Peyer's patch (tissue), 4 donors: ENCODE data around the gene MAPKBP1. TPM values are rescaled to one million over a fixed set of nuclear protein-coding genes. Genes with fewer than 3 reads are reported as not detected.

Experiments
- DNase-seq, 3 donors: peaks; one replicate each; pipeline ENCODE4 v3.0.0-alpha.2; 2017 to 2019
- H3K27ac ChIP-seq, 4 donors: fragments of 200-600 bp; sonication (generic); one replicate each; pipeline ENCODE4 v1.5.1; 2016 to 2019
- H3K27me3 ChIP-seq, 2 donors: fragments of 200-600 bp; sonication (generic); one replicate each; pipeline ENCODE4 v1.5.1; 2019
- H3K36me3 ChIP-seq, 3 donors: fragments of 200-600 bp; sonication (generic); one replicate each; pipeline ENCODE4 v1.5.1; 2016 to 2019
- H3K4me1 ChIP-seq, 4 donors: fragments of 200-600 bp; sonication (generic); one replicate each; pipeline ENCODE4 v1.5.1; 2016 to 2019
- H3K4me3 ChIP-seq, 4 donors: fragments of 200-600 bp; sonication (generic); 1 replicate in 3 of 4; 2 replicates in 1 of 4; pipeline ENCODE4 v1.5.1; 2016 to 2019; ENCODE audit warnings: mild to moderate bottlenecking in 1 of 4
- H3K9me3 ChIP-seq, 4 donors: fragments of 200-600 bp; sonication (generic); one replicate each; pipeline ENCODE4 v1.5.1; 2016 to 2019; ENCODE audit warnings: mild to moderate bottlenecking in 1 of 4
- POLR2A ChIP-seq, 2 donors: fragments of 450-650 bp; IDR thresholded peaks; one replicate each; pipeline ENCODE4 v1.5.1; 2017; ENCODE audit warnings: antibody characterized with exemption in 2 of 2, mild to moderate bottlenecking in 2 of 2, moderate library complexity in 2 of 2
- total RNA-seq, 4 donors: library from RNA; depleted of rRNA; stranded (reverse); fragments of >200 nt; gene quantifications; one replicate each; pipeline ENCODE4 v1.1.0, GENCODE V29; 2016
- TF ChIP-seq, protein P1 (sequence below), 6 experiments: fragments of 450-650 bp in 4 of 6; fragments of 200-600 bp in 2 of 6; sonication (generic) in 1 of 6; IDR thresholded peaks; one replicate each; pipeline ENCODE4 v1.5.1; 2017 to 2019; ENCODE audit warnings: antibody characterized with exemption in 6 of 6, mild to moderate bottlenecking in 3 of 6, moderate library complexity in 1 of 6

MAPKBP1 gene
- total RNA-seq, 4 donors from 2014 or later, result 29.7 to 69.8 (median 48.7) TPM

DNA sequence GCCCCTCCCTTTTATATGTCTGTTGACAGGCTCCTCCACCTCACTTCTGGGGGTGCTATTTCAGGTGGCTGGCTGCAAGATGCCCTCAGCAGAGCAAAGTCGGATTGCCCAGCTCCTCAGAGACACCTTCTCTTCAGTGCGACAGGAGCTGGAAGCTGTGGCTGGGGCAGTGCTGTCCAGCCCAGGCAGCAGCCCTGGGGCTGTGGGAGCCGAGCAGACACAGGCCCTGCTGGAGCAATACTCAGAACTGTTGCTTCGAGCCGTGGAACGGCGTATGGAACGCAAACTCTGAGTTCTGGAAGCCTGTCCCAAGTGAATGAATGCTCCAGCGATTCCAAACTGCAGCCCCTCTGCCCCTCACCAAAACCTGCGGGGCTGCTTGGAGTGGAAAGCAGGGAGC lies 50.9 kb downstream of the MAPKBP1 start:
- no peaks in the 10 kb centered on the region for H3K27me3 ChIP-seq
- no peak overlapping the region for H3K4me3 ChIP-seq
- H3K4me1 ChIP-seq, result peaks cover 5 to 16% (median 6%) of the 10 kb centered on the region in 4 donors
- no peak for DNase-seq
- TF ChIP-seq, protein P1, sequence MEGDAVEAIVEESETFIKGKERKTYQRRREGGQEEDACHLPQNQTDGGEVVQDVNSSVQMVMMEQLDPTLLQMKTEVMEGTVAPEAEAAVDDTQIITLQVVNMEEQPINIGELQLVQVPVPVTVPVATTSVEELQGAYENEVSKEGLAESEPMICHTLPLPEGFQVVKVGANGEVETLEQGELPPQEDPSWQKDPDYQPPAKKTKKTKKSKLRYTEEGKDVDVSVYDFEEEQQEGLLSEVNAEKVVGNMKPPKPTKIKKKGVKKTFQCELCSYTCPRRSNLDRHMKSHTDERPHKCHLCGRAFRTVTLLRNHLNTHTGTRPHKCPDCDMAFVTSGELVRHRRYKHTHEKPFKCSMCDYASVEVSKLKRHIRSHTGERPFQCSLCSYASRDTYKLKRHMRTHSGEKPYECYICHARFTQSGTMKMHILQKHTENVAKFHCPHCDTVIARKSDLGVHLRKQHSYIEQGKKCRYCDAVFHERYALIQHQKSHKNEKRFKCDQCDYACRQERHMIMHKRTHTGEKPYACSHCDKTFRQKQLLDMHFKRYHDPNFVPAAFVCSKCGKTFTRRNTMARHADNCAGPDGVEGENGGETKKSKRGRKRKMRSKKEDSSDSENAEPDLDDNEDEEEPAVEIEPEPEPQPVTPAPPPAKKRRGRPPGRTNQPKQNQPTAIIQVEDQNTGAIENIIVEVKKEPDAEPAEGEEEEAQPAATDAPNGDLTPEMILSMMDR (IDR thresholded peaks at IDR 0.05), result no peak
- TF ChIP-seq POLR2A (IDR thresholded peaks at IDR 0.05), result no peak
- peaks cover 0 to 45% (median 0%) of the 10 kb centered on the region in 3 donors for H3K36me3 ChIP-seq
- no peaks in the 10 kb centered on the region for H3K9me3 ChIP-seq
- H3K27ac ChIP-seq, result no peak overlapping the region

DNA sequence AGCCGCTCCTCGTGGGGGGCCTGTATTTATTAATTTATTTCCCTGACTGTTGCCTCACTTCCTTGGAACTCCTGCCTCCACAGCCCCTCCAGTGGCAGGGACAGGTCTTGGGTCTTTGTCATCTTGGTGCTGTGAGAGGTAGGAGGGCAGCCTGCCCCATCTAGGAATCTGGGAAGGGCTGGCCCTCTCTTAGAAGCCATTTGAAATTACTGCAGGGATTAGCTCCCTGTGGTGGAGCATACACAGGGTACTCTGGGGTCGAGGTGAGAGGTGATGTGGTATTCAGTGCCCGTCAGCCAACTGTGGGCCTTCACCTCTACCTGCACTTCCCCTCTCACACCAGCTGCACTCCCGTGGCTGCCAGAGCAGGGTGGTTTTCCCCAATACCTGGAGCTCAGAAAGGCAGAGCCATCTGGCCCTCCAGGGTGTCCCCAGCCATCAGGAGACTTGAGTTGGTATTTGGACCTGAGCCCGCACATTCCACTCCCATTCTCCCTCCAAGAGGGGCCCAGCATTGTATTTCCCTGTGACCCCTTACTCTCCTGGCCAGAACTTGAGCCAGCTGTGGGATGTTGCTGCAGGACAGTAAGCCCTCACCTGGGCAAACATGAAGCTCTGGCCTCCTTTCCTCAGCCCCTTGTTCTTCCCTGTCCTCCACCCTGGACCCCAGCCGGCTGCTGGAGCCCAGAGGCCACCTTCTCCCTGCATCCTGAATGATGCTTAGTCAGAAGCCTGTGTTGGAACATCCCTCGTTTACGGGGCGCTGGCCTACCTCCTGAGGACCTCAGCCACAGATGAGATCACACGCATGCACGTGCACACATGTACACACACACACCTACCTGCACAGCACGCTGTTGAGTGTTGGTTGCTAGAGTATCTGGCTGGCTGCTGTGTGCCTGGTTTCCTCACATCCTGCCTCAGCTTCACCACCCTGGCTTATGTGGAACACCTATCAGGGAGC lies 51.6 kb downstream of the MAPKBP1 start:
- Histone ChIP-seq H3K4me1 (peaks cover 5 to 16% (median 6%) of the 10 kb centered on the region in 4 donors), H3K9me3 (no peaks in the 10 kb centered on the region), H3K4me3 (no peak overlapping the region), H3K27me3 (no peaks in the 10 kb centered on the region), H3K36me3 (peaks cover 0 to 38% (median 0%) of the 10 kb centered on the region in 3 donors), H3K27ac (no peak overlapping the region)
- no peak for DNase-seq
- no peak for TF ChIP-seq POLR2A (IDR thresholded peaks at IDR 0.05)
- TF ChIP-seq, protein P1 (IDR thresholded peaks at IDR 0.05), result no peak

DNA sequence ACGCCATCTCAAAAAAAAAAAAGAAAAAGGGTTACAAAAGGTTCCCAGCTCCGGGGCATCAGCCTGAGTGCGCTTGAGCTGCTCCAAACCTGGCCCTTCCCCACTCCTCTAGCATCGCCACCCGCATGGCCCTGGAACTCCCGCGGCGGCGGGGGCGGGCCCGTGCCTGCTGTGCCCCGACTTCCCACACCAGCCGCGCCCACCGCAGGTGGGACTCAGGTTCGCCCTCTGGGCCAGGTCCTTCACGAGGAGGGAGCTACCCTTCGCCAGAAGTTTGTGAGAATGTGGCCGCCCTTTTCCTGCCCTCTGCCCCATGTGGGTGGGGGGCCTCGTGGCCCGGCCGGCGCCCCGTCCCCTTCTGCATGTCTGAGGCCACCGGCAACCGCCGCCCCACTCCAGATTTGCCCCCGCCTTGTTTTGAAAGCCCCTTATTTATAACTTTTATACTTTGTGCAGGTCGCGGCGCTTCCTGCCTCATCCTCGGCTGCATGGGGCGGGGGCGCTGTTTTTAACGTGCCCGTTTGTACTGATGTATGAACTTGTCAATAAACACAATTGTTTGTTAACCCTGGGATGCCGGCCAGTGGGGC lies 53.1 kb downstream of the MAPKBP1 start:
- peak overlapping the region; percentile 67 to 98 (median 81) for H3K4me3 ChIP-seq
- H3K4me1 ChIP-seq, result peaks cover 5 to 16% (median 8%) of the 10 kb centered on the region in 4 donors
- DNase-seq, result peak; percentile 29 to 66 (median 59)
- peaks cover 0 to 31% (median 0%) of the 10 kb centered on the region in 3 donors for H3K36me3 ChIP-seq
- H3K27ac ChIP-seq, result peak overlapping the region in 3 of 4 donors; percentile 82 to 92 (median 86)
- TF ChIP-seq, protein P1 (IDR thresholded peaks at IDR 0.05), result no peak
- no peak for TF ChIP-seq POLR2A (IDR thresholded peaks at IDR 0.05)
- no peaks in the 10 kb centered on the region for H3K27me3 ChIP-seq
- H3K9me3 ChIP-seq, result no peaks in the 10 kb centered on the region

DNA sequence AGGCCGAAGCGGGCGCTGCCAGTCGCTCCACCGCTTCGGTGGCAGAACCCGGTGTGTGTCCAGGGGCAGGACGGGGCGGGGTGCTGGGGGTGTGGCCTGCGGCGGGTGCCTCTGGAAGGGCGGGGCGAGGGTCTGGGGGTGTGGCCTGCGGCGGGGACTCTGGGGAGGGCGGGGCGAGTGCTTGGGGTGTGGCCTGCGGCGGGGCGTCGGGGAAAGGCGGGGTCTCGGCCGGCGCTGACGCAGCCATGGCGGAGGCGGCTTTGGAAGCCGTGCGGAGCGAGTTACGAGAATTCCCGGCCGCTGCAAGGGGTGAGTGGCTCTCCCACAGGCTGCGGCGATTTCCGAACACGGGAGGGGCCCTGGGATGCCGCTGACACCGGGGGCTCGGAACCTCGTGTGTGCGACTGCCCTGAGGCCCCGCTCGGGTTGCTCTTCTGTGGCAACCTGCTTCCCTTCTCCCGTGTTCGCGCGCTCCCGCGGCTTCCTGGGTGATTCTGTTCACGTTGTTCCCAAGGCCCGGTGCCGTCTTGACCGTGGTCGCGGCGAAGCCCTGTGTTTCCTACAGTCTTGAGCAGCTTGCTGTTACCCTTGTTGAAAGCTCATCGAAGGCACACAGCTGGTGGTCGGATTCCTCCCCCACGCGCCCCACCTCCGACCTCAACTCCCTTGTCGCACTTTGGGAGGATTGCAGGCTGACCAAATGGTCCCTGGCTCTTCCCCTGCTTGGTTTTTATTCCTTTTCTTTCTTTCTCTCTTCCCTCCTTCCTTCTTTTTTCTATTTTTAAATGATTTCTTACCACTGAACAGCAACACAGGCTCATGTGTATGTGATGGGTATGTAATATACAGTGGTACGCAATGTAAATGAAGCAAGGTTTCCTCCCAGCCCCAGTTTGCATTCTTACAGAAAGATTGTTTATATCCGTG lies 53.9 kb downstream of the MAPKBP1 start, which contains the start of gene JMJD7:
Gene JMJD7 (plus strand): TSS at position 213 of the 927 bp plus-strand sequence. CDS start 33 bp downstream, at position 246.
- peaks cover 0 to 23% (median 0%) of the 10 kb centered on the region in 3 donors for H3K36me3 ChIP-seq
- TF ChIP-seq, protein P1 (IDR thresholded peaks at IDR 0.05), result no peak
- peak; percentile 54 to 74 for TF ChIP-seq POLR2A (IDR thresholded peaks at IDR 0.05)
- H3K27me3 ChIP-seq, result no peaks in the 10 kb centered on the region
- DNase-seq, result peak; percentile 95 to 100 (median 97)
- H3K4me1 ChIP-seq, result peaks cover 5 to 16% (median 8%) of the 10 kb centered on the region in 4 donors
- peak within 1 kb of the TSS; percentile 67 to 98 (median 81) for H3K4me3 ChIP-seq
- peak within 1 kb of the TSS; percentile 81 to 92 (median 84) for H3K27ac ChIP-seq
- H3K9me3 ChIP-seq, result no peaks in the 10 kb centered on the region

DNA sequence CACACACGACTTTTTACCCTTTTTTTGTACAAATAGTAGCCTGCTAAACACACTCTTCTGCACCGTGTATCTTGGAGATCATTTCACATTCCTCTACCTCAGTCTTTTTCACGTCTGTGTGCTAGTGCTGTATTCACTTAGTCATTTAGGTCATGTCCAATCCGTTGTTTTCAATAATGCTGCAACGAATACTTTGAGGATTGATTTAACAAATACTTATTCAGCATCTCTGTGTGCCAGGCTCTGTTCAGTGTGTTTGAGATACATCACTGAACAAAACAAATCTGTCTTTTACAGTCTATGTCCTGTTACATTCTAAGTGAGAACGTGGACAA lies 54.5 kb downstream of the MAPKBP1 start:
- H3K27ac ChIP-seq, result peak overlapping the region in 1 of 4 donors; percentile 82
- no peak for DNase-seq
- peaks cover 5 to 16% (median 8%) of the 10 kb centered on the region in 4 donors for H3K4me1 ChIP-seq

More for the DNA sequence above, 54.5 kb downstream of the MAPKBP1 start:
- TF ChIP-seq POLR2A (IDR thresholded peaks at IDR 0.05), result no peak
- TF ChIP-seq, protein P1 (IDR thresholded peaks at IDR 0.05), result no peak
- H3K36me3 ChIP-seq, result peaks cover 0 to 17% (median 0%) of the 10 kb centered on the region in 3 donors
- H3K9me3 ChIP-seq, result no peaks in the 10 kb centered on the region
- H3K4me3 ChIP-seq, result peak overlapping the region; percentile 67 to 98 (median 81)
- no peaks in the 10 kb centered on the region for H3K27me3 ChIP-seq
